Activated naive CD4-positive, alpha-beta T cell treated with anti-CD3 and anti-CD28 coated beads, Interleukin-2, amount 10 ng/mL, durations not matched to agents 7 days and 5 days (primary cell): ENCODE results near the gene KRTAP4-11.
A peak's percentile ranks its signal among the peaks of the same experiment; 100 is the strongest.
"Not testable (repeated sequence)": the region's sequence is repeated elsewhere in the genome, so short reads cannot be mapped to it uniquely, and the experiment has no call there.

ENCODE experiments used
- CTCF ChIA-PET: fragments of 350-600 bp; sonication (Branson Sonifier 250); formaldehyde crosslinking; loops from one replicate; lab custom pipeline; 2021; ENCODE audit warnings: antibody characterized with exemption; lab: Charles Lee
- DNase-seq: peaks from one replicate; pipeline ENCODE4 v3.0.0-alpha.2; 2020
- H3K27ac Mint-ChIP-seq: one replicate; pipeline ENCODE4 v1.8.0; 2021; ENCODE audit warnings: mild to moderate bottlenecking, moderate library complexity, mixed read lengths
- H3K27me3 Mint-ChIP-seq: one replicate; pipeline ENCODE4 v1.8.0; 2021; ENCODE audit warnings: mild to moderate bottlenecking, mixed read lengths
- H3K36me3 Mint-ChIP-seq: one replicate; pipeline ENCODE4 v1.8.0; 2021; ENCODE audit warnings: mixed read lengths
- H3K4me1 Mint-ChIP-seq: one replicate; pipeline ENCODE4 v1.8.0; 2021; ENCODE audit warnings: mixed read lengths
- H3K4me3 Mint-ChIP-seq: one replicate; pipeline ENCODE4 v1.8.0; 2021; ENCODE audit warnings: mild to moderate bottlenecking, moderate library complexity, mixed read lengths
- H3K9me3 Mint-ChIP-seq: one replicate; pipeline ENCODE4 v1.8.0; 2021; ENCODE audit warnings: mixed read lengths

Gene KRTAP4-11

GRCh38 chr17:41140360-41141131, 22.4 kb upstream of the KRTAP4-11 start, which contains the start of gene KRTAP4-6:
KRTAP4-6 (minus strand) TSS chr17:41140544; CDS start chr17:41140487, 57 bp downstream.
- H3K27me3 Mint-ChIP-seq = peaks cover 4% of the 10 kb centered on the region
- H3K27ac Mint-ChIP-seq = no peak within 1 kb of the TSS
- CTCF ChIA-PET = no interaction called here
- no peaks in the 10 kb centered on the region for H3K4me1 Mint-ChIP-seq
- no peak for DNase-seq
- H3K4me3 Mint-ChIP-seq = no peak within 1 kb of the TSS
- peaks cover 24% of the 10 kb centered on the region for H3K9me3 Mint-ChIP-seq
- no peaks in the 10 kb centered on the region for H3K36me3 Mint-ChIP-seq

DNA sequence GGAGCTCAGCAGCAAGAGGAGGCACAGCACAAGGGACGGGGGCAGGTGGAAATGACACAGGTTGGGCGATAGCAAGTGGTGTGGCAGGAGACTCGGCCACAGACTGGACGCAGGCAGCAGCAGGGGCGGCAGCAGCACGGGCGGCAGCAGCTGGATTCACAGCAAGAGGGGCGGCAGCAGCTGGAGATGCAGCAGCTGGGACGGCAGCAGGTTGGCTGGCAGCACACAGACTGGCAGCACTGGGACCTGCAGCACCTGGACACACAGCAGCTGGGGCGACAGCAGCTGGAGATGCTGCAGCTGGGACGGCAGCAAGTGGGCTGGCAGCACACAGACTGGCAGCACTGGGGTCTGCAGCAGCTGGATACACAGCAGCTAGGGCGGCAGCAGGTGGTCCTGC, 21.7 kb upstream of the KRTAP4-11 start:
- H3K9me3 Mint-ChIP-seq = peaks cover 24% of the 10 kb centered on the region
- H3K4me3 Mint-ChIP-seq, H3K36me3 Mint-ChIP-seq, H3K27ac Mint-ChIP-seq, DNase-seq, H3K27me3 Mint-ChIP-seq, CTCF ChIA-PET, H3K4me1 Mint-ChIP-seq: not testable (repeated sequence)

- Mint-ChIP-seq H3K36me3 (no peaks in the 10 kb centered on the region), H3K9me3 (peaks cover 2% of the 10 kb centered on the region), H3K4me3 (no peak overlapping the region), H3K27ac (no peak overlapping the region), H3K4me1 (no peaks in the 10 kb centered on the region), H3K27me3 (no peaks in the 10 kb centered on the region)
- no peak for DNase-seq
- CTCF ChIA-PET = no interaction called here
Observed at GRCh38 chr17:41133880-41134735, 15.9 kb upstream of the KRTAP4-11 start.

GRCh38 chr17:41131979-41132378, 13.8 kb upstream of the KRTAP4-11 start:
- Mint-ChIP-seq H3K27ac (no peak overlapping the region), H3K4me3 (no peak overlapping the region), H3K27me3 (no peaks in the 10 kb centered on the region), H3K9me3 (no peaks in the 10 kb centered on the region), H3K36me3 (no peaks in the 10 kb centered on the region), H3K4me1 (no peaks in the 10 kb centered on the region)
- DNase-seq = no peak
- CTCF ChIA-PET = no interaction called here

- no peak overlapping the region for H3K4me3 Mint-ChIP-seq
- H3K36me3 Mint-ChIP-seq = no peaks in the 10 kb centered on the region
- DNase-seq = no peak
- H3K27me3 Mint-ChIP-seq = peaks cover 3% of the 10 kb centered on the region
- peaks cover 22% of the 10 kb centered on the region for H3K4me1 Mint-ChIP-seq
- no peaks in the 10 kb centered on the region for H3K9me3 Mint-ChIP-seq
- CTCF ChIA-PET = no interaction called here
- H3K27ac Mint-ChIP-seq = no peak overlapping the region
Observed at GRCh38 chr17:41127371-41127770, 9.2 kb upstream of the KRTAP4-11 start.

- Mint-ChIP-seq H3K36me3 (no peaks in the 10 kb centered on the region), H3K27ac (no peak overlapping the region), H3K4me1 (peaks cover 22% of the 10 kb centered on the region), H3K4me3 (no peak overlapping the region), H3K27me3 (peaks cover 3% of the 10 kb centered on the region), H3K9me3 (no peaks in the 10 kb centered on the region)
- no peak for DNase-seq
- CTCF ChIA-PET = no interaction called here
Observed at GRCh38 chr17:41126412-41126811, 8.2 kb upstream of the KRTAP4-11 start.

- Mint-ChIP-seq H3K9me3 (peaks cover 3% of the 10 kb centered on the region), H3K27me3 (peaks cover 3% of the 10 kb centered on the region), H3K36me3 (peaks cover 4% of the 10 kb centered on the region), H3K4me1 (peaks cover 30% of the 10 kb centered on the region), H3K4me3 (no peak overlapping the region), H3K27ac (no peak overlapping the region)
- DNase-seq = no peak
- CTCF ChIA-PET = no interaction called here
Observed at GRCh38 chr17:41125064-41125463, 6.9 kb upstream of the KRTAP4-11 start.

- peaks cover 33% of the 10 kb centered on the region for H3K4me1 Mint-ChIP-seq
- CTCF ChIA-PET, H3K9me3 Mint-ChIP-seq, H3K4me3 Mint-ChIP-seq, H3K27me3 Mint-ChIP-seq, H3K27ac Mint-ChIP-seq, DNase-seq, H3K36me3 Mint-ChIP-seq: not testable (repeated sequence)
Observed at GRCh38 chr17:41123991-41124371, 5.8 kb upstream of the KRTAP4-11 start, which contains the start of gene KRTAP4-12. KRTAP4-12 (minus strand) TSS chr17:41124182; CDS start chr17:41124122, 60 bp downstream.

GRCh38 chr17:41123292-41123990, 5.3 kb upstream of the KRTAP4-11 start:
- H3K4me3 Mint-ChIP-seq, DNase-seq, H3K27ac Mint-ChIP-seq, H3K27me3 Mint-ChIP-seq, CTCF ChIA-PET, H3K36me3 Mint-ChIP-seq, H3K9me3 Mint-ChIP-seq: not testable (repeated sequence)
- peaks cover 33% of the 10 kb centered on the region for H3K4me1 Mint-ChIP-seq

- Mint-ChIP-seq H3K4me1 (peaks cover 33% of the 10 kb centered on the region), H3K4me3 (no peak overlapping the region), H3K9me3 (peaks cover 5% of the 10 kb centered on the region), H3K27me3 (peaks cover 15% of the 10 kb centered on the region), H3K36me3 (peaks cover 4% of the 10 kb centered on the region), H3K27ac (no peak overlapping the region)
- DNase-seq = no peak
- CTCF ChIA-PET = no interaction called here
Observed at GRCh38 chr17:41121742-41122141, 3.6 kb upstream of the KRTAP4-11 start.

GRCh38 chr17:41119696-41120690, 1.8 kb upstream of the KRTAP4-11 start:
- CTCF ChIA-PET = interaction anchor here (0.6 kb wide), 1 partner anchor 201 kb away, joined by 3 read pairs; no protein-coding TSS in a partner anchor
- H3K4me1 Mint-ChIP-seq = peaks cover 22% of the 10 kb centered on the region
- H3K4me3 Mint-ChIP-seq, H3K9me3 Mint-ChIP-seq, H3K36me3 Mint-ChIP-seq, DNase-seq: not testable (repeated sequence)
- peaks cover 12% of the 10 kb centered on the region for H3K27me3 Mint-ChIP-seq
- peak overlapping the region; percentile 73 for H3K27ac Mint-ChIP-seq

DNA sequence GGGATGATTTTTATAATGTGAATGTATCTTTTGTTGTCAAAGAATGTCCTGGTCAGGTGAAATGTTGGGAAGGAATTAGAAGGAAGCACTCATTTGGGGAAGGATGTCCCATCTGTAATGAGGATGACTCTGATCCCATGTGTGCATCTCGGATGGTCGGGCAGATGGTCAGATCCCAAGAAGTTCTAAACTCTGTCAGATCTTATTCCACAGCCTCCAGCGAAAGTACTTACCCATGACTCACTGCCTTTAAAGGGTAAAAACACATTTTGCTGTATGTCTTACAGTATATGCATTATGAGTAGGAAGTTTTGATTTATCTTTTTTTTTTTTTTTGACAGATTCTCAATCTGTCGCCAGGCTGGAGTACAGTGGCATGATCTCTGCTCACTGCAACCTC, 548 bp upstream of the KRTAP4-11 start:
- DNase-seq = no peak
- CTCF ChIA-PET = no interaction called here
- Mint-ChIP-seq H3K4me3 (no peak overlapping the region), H3K4me1 (peaks cover 16% of the 10 kb centered on the region), H3K27me3 (peaks cover 20% of the 10 kb centered on the region), H3K36me3 (peaks cover 4% of the 10 kb centered on the region), H3K27ac (no peak overlapping the region), H3K9me3 (peaks cover 5% of the 10 kb centered on the region)

DNA sequence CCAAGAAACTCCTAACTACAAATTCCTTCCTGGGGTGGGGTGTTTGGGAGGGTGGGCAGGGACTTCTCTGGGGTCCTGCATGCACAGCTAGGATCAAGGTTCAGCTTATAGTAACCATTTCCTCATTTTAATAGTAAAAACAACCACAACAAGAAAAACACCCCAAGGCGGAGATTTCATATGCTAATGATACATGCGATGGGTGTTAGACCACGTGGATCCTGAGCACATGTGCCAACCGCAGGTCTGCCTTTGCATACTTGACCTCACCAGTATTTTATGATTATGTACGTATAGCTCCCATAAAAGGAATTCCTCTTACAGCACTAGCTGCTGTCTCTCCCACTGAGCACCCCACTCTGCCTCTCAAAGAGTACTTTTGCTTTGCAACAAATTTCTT, 1.9 kb downstream of the KRTAP4-11 start:
- CTCF ChIA-PET = no interaction called here
- H3K27ac Mint-ChIP-seq = no peak overlapping the region
- no peak for DNase-seq
- H3K4me3 Mint-ChIP-seq = no peak overlapping the region
- peaks cover 7% of the 10 kb centered on the region for H3K9me3 Mint-ChIP-seq
- H3K27me3 Mint-ChIP-seq = peaks cover 20% of the 10 kb centered on the region
- peaks cover 11% of the 10 kb centered on the region for H3K4me1 Mint-ChIP-seq
- peaks cover 4% of the 10 kb centered on the region for H3K36me3 Mint-ChIP-seq
